EH (cell line): ENCODE measurements around the gene SLCO3A1.

Source experiments
- DNase-seq: peaks from one replicate; pipeline ENCODE4 v3.0.0-alpha.2; 2015; ENCODE audit warnings: low read depth

Gene SLCO3A1

DNA sequence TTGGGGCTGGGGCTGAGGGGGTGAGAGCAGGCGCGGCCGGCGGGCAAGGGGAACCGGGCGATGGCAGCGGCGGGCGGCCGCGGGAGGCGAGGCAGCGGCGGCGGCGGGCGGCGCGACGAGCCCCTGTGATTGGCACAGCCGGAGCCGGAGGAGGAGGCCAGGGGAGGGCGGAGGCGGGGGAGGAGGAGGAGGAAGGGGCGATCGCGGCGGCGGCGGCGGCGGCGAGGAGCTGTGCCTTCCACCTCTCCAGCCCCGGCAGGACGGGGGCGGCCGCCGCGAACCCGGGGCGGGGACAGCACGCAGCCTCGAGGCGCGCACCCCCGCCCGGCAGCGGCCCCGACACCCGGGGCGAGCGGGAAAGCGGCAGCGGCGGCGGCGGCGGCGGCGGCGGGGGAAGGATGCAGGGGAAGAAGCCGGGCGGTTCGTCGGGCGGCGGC is at the start of gene SLCO3A1:
TSS of gene SLCO3A1 (plus strand) at position 198 of the 437 bp plus-strand sequence.
- DNase-seq = peak; percentile 67

- DNase-seq = no peak
Measured at GRCh38 chr15:91807122-91807521, 46.4 kb upstream of the SLCO3A1 start.

DNA sequence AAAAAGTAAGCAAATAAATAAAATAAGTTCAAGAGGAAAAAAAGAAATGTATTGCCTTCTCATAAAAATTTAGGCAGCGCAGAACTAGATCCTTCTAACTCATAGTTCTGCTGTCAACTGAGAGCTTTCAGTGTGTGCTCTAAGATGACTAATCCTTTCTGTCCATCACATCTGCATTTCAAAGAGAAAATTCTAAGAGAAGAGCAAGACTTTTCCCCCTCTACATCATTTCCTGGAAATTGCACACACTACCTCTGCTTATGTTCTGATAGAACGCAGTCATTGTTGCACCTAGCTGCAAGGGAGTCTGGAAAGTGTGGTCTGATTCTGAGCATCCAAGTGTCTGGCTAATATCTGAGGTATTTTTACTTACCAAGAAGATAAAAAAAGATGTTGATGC is 39.6 kb upstream of the SLCO3A1 start:
- no peak for DNase-seq

DNA sequence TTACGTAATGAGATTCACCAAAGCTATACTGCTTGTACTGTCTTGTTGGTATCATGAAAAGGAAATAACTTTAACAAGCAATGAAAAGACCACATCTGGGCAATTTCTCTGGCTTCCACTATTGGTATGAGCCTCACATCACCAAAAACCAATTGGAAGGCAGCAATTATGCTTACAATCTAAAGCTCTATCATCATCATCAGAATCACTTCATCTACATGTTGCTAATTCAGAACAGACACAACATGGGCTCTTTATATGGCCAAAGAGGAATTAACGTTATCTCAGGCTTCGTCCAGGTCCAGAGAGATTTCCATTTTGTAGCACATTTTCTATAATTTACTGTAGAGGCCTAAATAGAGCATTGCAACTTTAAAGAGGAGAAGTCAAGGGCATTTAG is 36.6 kb upstream of the SLCO3A1 start:
- no peak for DNase-seq

DNA sequence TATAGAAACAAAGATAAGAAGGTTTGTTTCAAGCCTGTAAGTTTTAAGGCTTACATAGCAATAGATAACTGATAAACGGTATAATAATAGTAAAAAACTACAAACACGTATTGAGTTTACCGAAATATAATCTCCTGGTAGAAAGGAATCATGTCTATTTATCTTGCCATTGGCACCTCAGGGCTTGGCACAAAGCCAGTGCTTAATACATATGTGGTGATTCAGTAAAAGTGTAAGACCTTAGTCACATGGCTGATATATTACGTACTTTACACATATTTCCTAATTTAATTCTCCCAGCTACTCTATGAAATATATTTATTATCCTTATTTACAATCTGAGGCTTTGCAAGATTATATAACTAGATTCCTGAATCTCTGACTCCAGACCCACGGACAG is 32.0 kb upstream of the SLCO3A1 start:
- no peak for DNase-seq

GRCh38 chr15:91824256-91824655 is 29.3 kb upstream of the SLCO3A1 start:
- no peak for DNase-seq

GRCh38 chr15:91826443-91826842 is 27.1 kb upstream of the SLCO3A1 start:
- DNase-seq = no peak

DNA sequence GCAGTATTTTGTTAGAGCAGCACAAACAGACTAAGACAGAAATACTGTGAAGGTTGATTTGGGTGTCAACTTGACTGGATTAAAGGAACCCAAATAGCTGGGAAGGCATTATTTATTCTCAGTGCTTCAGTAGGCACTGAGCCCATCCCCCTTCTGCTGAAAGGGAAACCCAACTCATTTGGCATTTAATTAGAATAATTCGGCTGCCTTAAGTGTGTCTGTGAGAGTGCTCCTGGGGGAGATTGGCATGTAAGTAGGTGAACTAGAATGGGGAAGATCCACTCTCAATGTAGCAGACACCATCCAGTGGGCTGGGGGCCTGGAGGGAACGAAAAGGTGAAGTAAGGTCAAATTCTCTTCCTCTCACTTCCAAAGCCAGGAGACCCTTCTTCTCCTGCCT is 20.5 kb upstream of the SLCO3A1 start:
- DNase-seq = no peak

DNA sequence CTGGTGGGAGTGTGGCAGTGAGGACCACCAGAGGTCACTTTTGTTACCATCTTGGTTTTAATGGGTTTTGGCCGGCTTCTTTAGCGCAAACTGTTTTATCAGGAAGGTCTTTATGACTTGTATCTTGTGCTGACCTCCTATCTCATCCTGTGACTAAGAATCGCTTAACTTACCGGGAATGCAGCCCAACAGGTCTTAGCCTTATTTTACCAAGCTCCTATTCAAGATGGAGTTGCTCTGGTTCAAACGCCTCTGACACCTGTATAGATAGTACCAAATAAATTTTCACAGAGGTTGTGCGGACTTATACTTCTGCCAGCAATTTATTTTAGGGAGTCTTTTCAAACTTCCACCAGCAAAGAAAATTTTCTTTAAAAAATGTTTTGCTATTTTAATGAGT is 13.6 kb upstream of the SLCO3A1 start:
- no peak for DNase-seq

GRCh38 chr15:91841861-91842260 is 11.6 kb upstream of the SLCO3A1 start:
- no peak for DNase-seq

- no peak for DNase-seq
Measured at GRCh38 chr15:91844341-91844740, 9.2 kb upstream of the SLCO3A1 start.

DNA sequence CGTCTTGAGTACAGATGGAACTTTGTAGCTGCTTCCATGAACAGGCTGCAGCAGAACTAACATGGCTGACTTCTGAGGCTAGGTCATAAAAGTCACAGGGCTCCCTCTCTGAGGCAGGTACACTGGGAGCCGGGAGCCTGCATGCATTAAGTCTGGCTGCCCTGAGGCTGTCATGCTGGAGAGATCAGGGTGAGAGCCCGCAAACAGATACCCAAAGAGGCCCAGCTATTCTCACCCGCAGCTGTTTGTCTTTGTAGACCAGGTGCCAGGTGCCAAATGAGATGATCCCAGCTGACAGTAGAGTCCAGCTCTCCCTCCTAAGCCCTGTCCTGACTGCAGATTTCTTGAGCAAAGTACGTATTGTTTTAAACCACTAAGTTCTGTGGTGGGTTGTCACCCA is 8.6 kb upstream of the SLCO3A1 start:
- no peak for DNase-seq

DNA sequence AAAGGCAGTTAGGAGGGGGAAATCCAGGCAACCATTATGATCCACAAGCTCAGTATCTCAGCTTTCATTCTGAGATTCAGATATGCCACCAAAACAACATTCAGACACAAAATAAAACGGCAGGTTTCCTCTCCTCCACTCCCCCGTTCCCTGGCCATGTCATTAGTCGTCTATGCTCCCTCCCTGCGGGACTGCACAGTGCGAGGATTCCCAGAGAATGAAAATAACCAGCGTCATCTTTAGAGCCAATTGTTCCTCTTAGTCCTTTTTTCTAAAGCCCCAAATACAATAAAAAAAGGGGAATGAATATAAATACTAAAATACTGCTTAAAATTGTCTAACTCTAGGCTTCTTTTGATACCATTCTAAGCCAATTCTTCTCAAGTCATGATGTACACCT is 7.8 kb upstream of the SLCO3A1 start:
- DNase-seq = no peak

DNA sequence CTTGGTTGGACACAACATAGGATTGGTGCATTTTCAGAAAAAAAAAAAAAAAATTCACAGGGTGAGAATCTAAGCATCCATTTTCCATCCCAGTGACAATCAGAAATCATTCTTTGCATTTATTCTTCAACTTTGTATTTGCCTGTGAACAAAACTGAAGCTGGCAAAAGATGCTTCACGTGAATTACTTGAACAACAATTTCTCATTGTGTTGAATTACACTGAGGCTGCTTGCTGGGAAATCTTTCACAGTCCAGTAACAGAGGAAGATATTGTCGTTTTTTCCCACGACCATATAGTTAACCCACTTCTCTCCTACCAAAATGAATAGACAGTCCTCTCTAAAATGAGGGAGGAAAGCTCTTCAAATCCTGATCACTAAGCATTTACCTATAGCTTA is 4.3 kb upstream of the SLCO3A1 start:
- DNase-seq = no peak

GRCh38 chr15:91849749-91850161 is 3.8 kb upstream of the SLCO3A1 start:
- peak; percentile 56 for DNase-seq

DNA sequence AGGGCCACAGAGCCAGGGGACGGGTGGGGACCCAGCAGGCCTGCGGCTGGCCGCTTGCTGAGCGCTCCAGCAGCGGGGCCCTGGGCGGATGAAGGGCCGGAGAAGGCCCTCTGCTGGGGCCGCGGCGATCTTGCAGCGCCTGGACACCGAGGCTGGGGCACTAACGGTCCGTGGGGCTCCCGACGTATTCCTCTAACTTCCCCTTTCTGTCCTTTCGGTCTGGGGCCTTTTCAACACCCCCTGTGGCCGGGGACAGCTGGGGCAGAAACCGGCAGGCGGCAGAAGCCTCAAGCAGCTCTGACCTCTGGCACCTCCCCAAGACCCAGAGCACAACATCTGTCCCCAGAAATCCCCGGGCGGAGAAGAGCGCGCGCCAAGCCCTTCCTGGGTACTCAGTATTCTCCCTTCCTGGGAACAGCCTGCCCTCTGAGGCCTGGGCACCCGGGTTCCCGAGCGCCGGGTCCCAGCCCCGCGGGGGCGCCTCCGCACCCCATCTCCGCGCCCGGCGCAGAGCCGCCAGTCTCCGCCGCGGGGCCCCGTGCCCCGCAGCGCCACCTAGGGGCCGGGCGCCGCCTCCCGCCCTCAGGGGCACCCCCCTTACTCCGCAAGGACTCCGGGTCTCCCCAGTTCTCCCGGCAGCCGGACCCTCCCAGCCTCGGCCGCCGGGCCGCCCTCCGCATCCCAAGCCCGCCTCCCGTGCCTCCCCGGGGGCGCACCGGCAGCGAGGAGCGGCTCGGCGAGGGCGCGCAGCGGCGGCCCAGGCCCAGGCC is 582 bp upstream of the SLCO3A1 start:
- DNase-seq = peak; percentile 62

GRCh38 chr15:91853948-91854638 is 585 bp downstream of the SLCO3A1 start:
- peak; percentile 25 for DNase-seq

DNA sequence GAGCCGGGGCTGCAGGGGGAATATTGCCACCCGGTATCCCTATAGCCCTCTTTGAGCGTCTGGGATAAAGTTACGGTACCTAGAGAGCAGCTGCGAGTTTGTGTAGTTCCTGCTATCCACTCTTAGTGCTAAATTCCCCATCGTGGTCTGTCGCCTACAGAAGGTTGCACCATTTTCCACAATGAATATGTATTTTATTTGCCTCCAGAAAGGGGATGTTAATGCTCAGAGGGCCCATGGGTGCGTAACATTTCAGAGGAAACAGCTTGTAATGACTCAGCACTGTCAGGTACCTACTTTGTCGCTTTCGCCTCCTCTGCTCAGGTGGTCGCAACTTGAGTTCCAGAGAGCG is 1.1 kb downstream of the SLCO3A1 start:
- no peak for DNase-seq

DNA sequence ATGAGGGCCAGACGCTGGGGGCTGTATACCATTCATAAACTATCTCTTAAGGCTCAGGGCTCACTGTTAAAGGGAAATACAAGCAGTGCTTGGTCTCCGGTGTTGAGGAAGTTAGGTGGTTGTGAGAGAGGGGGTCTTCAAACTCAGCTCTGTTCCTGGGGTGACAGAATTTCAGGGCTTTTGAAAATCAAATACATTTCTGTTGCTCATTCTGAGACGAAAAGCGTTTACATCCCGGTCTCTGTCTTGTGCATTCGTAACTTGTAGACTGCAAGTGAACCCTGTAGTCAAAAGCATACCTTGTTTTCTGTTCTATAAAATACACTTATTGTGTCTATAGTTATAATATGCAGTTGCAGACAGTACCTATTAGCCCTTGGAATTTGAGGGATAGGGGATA is 1.7 kb downstream of the SLCO3A1 start:
- no peak for DNase-seq

DNA sequence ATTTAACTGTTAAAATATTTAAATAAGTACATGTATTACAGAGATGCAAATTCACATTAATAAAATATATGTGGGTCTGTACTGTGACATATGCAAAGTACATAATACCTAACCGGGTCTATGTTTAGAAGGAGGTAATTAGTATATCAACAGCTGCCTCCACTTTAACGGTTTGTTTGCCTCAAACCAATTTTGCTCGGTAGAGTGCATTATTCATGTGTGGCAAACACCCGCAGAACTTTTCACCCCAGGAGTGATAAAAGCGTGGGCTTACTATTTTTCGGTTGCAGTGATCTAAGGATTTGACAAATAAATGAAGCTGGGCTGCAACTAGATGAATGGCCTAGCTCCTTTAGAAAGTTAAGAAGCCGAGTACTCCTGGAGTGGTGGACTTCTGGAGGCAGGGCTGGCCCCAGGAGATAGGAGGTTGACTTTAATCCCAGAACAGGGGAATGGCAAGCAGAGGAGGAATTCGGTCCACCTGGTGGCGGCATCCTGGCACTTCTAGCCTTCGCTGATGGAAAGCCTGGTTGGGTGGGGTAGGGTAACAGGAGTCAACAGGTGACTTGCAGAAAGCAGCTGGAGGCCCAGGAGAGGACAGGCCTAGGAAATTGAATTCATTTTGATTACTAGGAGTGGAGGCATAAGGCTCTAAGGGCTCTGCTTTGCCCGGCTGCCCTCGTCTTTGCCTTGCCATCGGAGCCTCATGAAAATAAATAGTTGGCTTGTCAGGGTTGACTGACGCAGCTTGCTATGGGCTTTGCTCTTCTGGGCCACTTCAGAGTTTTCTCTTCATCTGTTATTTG is 2.4 kb downstream of the SLCO3A1 start:
- DNase-seq = no peak

GRCh38 chr15:91857224-91857585 is 3.7 kb downstream of the SLCO3A1 start:
- no peak for DNase-seq

DNA sequence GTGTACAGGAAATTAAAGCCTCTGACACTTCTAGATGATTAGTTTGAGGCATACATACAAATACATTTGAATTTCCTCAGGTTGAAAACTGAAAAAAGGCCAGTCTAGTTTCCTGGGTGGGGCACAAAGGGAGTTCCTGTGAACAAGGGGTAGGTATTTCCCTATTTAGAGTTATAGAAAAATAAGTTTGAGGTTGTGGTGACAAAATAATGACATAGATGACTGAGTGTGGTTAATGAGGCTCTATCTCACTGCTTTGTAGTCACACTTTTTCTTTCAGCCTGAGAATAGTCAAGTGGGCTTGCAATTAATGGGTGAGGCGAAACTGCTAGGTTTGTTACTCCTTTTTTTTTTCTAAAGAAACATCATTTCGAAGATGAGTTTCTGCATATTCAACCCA is 4.3 kb downstream of the SLCO3A1 start:
- no peak for DNase-seq

- DNase-seq = no peak
Measured at GRCh38 chr15:91860498-91860897, 7.0 kb downstream of the SLCO3A1 start.
